GM19463 (cell line): ENCODE measurements around the gene BRD3.
"Not testable (repeated sequence)": the region's sequence is repeated elsewhere in the genome, so short reads cannot be mapped to it uniquely, and the experiment has no call there.

Experiments used
- ATAC-seq: cut with Tn5 transposase; IDR thresholded peaks from one replicate; pipeline ENCODE4 v1.9.1; 2021; ENCODE audit warnings: mild to moderate bottlenecking, moderate library complexity; ENCODE audit not compliant: unreplicated experiment

BRD3 gene

GRCh38 chr9:134067904-134068743 is at the start of gene BRD3:
TSS of gene BRD3 (minus strand) at chr9:134068026. CDS start at chr9:134053477, 14,549 bp downstream.
- ATAC-seq, result peak; percentile 67

- no peak for ATAC-seq
Measured at GRCh38 chr9:134112561-134112960, 44.7 kb upstream of the BRD3 start.

DNA sequence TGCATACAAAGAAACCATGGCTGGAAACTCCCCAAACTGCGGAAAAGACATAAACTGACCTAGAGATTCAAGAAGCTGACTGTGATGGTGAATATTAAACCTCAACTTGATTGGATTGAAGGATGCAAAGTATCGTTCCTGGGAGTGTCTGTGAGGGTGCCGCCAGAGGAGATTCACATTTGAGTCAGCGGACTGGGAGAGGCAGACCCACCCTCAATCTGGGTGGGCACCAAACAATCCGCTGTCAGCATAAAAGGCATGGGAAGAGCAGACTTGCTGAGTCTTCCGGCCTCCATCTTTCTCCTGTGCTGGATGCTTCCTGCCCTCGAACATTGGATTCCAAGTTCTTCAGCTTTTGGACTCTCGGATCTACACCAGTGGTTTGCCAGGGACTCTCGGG is 43.2 kb upstream of the BRD3 start:
- ATAC-seq, result no peak

- no peak for ATAC-seq
Measured at GRCh38 chr9:134103391-134103998, 35.7 kb upstream of the BRD3 start.

DNA sequence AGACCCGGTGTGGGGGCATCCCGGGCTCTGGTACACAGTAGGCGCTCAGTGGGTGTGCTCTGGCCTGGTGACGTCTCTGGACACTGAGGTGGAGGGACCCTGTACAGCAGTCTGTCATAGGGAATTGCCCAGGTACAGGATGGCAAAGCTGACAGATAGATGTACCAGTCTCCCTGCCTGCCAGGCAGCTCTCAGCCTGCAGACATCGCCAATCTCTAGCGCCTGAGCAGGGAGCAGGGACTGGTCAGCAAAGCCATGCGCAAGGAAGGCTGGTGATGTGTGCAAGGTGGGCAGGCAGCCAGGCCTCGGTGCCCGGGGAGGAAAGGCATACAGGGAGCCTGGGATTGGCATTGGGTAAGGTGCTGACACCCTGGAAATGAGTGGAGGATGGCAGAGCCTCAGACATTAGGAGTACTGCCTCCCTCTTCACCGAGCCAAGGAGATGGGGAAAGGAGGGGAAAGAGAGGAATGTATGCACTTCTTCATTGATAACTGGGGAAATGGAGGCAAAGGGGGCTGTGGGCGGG is 33.9 kb upstream of the BRD3 start:
- ATAC-seq, result no peak

DNA sequence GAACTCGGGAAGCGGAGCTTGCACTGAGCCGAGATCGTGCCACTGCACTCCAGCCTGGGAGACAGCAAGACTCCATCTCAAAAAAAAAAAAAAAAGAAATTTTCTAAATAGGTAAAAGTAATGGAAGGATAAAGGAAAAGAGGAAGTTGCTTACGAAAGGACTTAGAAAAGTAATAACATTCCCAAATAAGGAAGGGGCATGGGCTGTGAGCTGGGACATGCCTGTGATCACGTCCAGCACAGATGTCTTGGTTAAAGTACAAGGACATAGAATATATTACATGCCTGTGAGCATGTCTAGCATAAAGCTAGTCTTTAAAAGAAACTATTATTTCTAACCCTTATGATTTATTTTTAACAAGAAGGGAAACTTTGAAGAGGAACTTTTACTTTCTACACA is 33.3 kb upstream of the BRD3 start:
- ATAC-seq, result not testable (repeated sequence)

DNA sequence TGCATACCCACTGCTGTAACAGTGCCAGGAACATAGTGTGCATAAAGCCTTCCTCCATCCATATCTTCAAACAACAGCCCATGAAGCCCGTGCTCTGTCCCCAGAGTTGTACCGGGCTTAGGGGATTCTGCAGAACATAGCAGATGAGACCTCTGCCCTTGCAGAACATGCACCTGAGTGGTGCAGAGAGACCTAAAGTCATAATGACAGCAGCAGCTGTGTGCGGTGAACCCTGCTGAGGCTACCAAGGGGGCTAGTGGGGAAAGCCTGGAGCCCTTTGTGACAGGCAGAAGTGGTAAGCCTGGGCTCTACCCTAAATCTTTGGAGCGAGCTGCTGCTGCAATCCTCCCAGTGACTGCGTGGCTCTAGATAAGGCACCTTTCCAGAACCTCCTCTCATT is 32.2 kb upstream of the BRD3 start:
- ATAC-seq, result no peak

DNA sequence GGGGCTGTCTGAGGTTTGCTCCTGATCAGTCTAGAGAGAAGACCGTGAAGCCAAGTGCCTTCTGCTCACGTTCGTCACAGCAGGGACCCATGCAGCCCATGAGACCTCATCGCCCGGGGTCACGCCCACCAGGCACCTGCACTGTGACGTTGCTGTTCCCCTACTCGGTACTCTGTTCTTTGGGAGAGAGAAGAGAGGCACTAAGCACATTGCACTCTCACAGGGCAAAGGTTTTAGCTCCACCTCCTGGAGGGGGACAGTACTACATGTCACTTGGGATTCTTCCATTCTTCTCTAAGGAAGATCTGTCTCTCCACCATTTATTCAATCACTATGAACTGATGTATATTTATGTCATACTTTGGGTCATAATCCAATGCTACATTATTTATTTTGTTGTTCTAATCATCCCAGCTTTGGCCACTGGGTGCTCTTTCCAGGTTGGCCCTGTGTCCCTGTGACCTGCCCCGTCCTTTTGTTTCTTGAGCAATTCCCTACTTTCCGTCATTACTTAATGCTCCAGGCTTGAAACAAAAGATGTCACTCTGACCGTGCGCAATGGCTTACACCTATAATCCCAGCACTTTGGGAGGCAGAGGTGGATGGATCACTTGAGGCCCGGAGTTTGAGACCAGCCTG is 31.4 kb upstream of the BRD3 start:
- ATAC-seq, result no peak

GRCh38 chr9:134089972-134090371 is 22.1 kb upstream of the BRD3 start:
- ATAC-seq, result no peak

GRCh38 chr9:134088063-134088725 is 20.4 kb upstream of the BRD3 start:
- no peak for ATAC-seq

- ATAC-seq, result no peak
Measured at GRCh38 chr9:134085674-134086073, 17.8 kb upstream of the BRD3 start.

- no peak for ATAC-seq
Measured at GRCh38 chr9:134083451-134083850, 15.6 kb upstream of the BRD3 start.

DNA sequence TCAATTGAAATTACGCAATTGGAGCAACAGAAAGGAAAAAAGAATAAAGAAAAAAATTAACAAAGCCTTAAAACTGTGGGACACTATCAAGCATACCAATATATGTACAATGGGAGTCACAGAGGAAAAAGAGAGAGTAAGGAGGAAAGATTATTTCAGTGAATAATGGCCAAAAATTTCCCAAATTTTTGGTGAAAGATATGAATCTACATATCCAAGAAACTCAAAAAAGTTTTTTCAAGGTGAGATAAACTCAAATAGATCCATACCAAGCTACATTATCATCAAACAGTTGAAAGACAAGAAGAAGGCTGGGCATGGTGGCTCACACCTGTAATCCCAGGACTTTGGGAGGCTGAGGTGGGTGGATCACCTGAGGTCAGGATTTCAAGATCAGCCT is 8.8 kb upstream of the BRD3 start:
- no peak for ATAC-seq

- ATAC-seq, result not testable (repeated sequence)
Measured at GRCh38 chr9:134075689-134076088, 7.9 kb upstream of the BRD3 start.

- no peak for ATAC-seq
Measured at GRCh38 chr9:134073500-134073899, 5.7 kb upstream of the BRD3 start.

GRCh38 chr9:134072683-134073082 is 4.9 kb upstream of the BRD3 start:
- not testable (repeated sequence) for ATAC-seq

- ATAC-seq, result no peak
Measured at GRCh38 chr9:134071149-134071548, 3.3 kb upstream of the BRD3 start.

GRCh38 chr9:134069480-134070399 is 1.9 kb upstream of the BRD3 start:
- no peak for ATAC-seq

GRCh38 chr9:134068744-134069479 is 1.1 kb upstream of the BRD3 start:
- no peak for ATAC-seq
